ENCODE measurements around the gene SNX9.

DNA sequence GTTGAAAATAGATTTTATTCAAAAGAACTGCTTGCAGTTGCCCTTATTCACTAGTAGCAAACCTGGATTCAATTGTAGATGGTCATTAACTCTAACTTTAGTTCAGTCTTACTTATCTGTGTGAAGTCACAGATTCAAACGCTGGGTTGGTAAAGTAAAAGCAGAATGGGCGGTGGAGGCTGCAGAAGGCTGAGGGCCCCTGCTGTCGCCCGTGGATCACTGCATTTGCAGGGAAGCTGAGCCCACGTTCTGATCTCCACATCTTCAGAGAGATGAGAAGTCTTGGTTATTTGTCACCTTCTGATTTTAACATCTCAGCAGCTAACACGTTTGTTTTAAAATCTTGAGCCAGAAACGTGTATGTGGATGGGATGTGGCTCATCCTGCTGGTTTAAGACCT, 75.1 kb downstream of the SNX9 start:
- TF ChIP-seq EZH2 (IDR thresholded peaks at IDR 0.05; ENCODE audit: borderline replicate concordance, low read length) = no peak
- TF ChIP-seq, protein P1, sequence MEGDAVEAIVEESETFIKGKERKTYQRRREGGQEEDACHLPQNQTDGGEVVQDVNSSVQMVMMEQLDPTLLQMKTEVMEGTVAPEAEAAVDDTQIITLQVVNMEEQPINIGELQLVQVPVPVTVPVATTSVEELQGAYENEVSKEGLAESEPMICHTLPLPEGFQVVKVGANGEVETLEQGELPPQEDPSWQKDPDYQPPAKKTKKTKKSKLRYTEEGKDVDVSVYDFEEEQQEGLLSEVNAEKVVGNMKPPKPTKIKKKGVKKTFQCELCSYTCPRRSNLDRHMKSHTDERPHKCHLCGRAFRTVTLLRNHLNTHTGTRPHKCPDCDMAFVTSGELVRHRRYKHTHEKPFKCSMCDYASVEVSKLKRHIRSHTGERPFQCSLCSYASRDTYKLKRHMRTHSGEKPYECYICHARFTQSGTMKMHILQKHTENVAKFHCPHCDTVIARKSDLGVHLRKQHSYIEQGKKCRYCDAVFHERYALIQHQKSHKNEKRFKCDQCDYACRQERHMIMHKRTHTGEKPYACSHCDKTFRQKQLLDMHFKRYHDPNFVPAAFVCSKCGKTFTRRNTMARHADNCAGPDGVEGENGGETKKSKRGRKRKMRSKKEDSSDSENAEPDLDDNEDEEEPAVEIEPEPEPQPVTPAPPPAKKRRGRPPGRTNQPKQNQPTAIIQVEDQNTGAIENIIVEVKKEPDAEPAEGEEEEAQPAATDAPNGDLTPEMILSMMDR (IDR thresholded peaks at IDR 0.05; ENCODE audit: low read length) = peak; percentile 24; the same call in 1 of the 2 replicates
